Kidney epithelial cell (primary cell): ENCODE results near the gene ARID5B. TPM values are rescaled to one million over a fixed set of nuclear protein-coding genes. Genes with fewer than 3 reads are reported as not detected.

Experiments used
- total RNA-seq: library from RNA; depleted of rRNA; stranded (reverse); fragments of >200 nt; gene quantifications from 2 replicates; pipeline ENCODE4 v1.2.3, GENCODE V29; 2015

ARID5B gene
- total RNA-seq, 1 donor from 2014 or later, result 11.6 TPM

Other genes with a start within 250 kb of the ARID5B start
- gene CABCOCO1, start 238.8 kb upstream of the ARID5B start, total RNA-seq, result 0.07 and 0.33 TPM in 2 replicates